K562 (cell line): ENCODE results near the gene ZNF785. TPM values are rescaled to one million over a fixed set of nuclear protein-coding genes. Genes with fewer than 3 reads are reported as not detected.

ENCODE experiments used
- EP300 ChIP-seq: IDR thresholded peaks from 2 replicates; pipeline ENCODE4 v1.6.1; 2012; ENCODE audit warnings: low read length, improper control_type of control experiment
- MCM2 ChIP-seq: fragments of 450-650 bp; IDR thresholded peaks from 2 replicates; pipeline ENCODE4 v1.6.1; 2017; ENCODE audit warnings: low read depth, mild to moderate bottlenecking
- MTA2 ChIP-seq: fragments of 450-650 bp; IDR thresholded peaks from 2 replicates; pipeline ENCODE4 v1.6.1; 2016; ENCODE audit warnings: low read depth
- MXD1 ChIP-seq: fragments of 250-450 bp; sonication (Bioruptor Pico); IDR thresholded peaks from 2 replicates; pipeline ENCODE4 v1.8.0; 2021; ENCODE audit warnings: borderline replicate concordance, mild to moderate bottlenecking, moderate library complexity; ENCODE audit not compliant: poor library complexity, severe bottlenecking
- PCBP1 ChIP-seq: fragments of 200-400 bp; formaldehyde crosslinking; IDR thresholded peaks from 2 replicates; pipeline ENCODE4 v1.6.1; 2018; ENCODE audit warnings: mild to moderate bottlenecking, low read depth, low read length; ENCODE audit not compliant: poor library complexity, severe bottlenecking
- RAD21 ChIP-seq, 2 experiments: fragments of 250-450 bp in 1 of 2; fragments of 450-650 bp in 1 of 2; sonication (Bioruptor Pico) in 1 of 2; formaldehyde crosslinking in 1 of 2; IDR thresholded peaks in 1 of 2; conservative IDR thresholded peaks in 1 of 2; 2 replicates each; pipeline versions ENCODE4 v1.4.0 to v1.8.0; 2020 to 2022; ENCODE audit warnings: mild to moderate bottlenecking in 2 of 2, moderate library complexity in 1 of 2
- ZNF592 ChIP-seq: fragments of 450-650 bp; IDR thresholded peaks from 2 replicates; pipeline ENCODE4 v1.6.1; 2017; ENCODE audit warnings: antibody characterized with exemption, mild to moderate bottlenecking
- polyA plus RNA-seq, 8 experiments: library from polyadenylated mRNA; depleted of rRNA in 4 of 8; stranded (reverse) in 5 of 8; unstranded in 3 of 8; fragments of >200 nt; fragmentation: Nextera tagmentation in 2 of 8; fragmentation: Illumina TruSeq in 1 of 8; extraction: Ambion mirVana in 2 of 8; extraction: Trizol in 1 of 8; gene quantifications; 2 replicates each; pipeline versions ENCODE4 v1.2.1 to v1.2.3, GENCODE V29; 2011 to 2014; ENCODE audit warnings: inconsistent platforms in 1 of 8, missing spikeins in 1 of 8
- total RNA-seq, 7 experiments: library from RNA; depleted of rRNA in 6 of 7; stranded (reverse); fragments of >200 nt in 6 of 7; fragmentation: Illumina TruSeq in 2 of 7; extraction: Trizol in 2 of 7; gene quantifications; 2 replicates each; pipeline versions ENCODE4 v1.2.1 to v1.2.3, GENCODE V29; 2011 to 2021; ENCODE audit warnings: low replicate concordance in 1 of 7

Gene ZNF785
- total and polyA plus RNA-seq, 9 of the 15 experiments (the other 6 are each of a cell fraction or from before 2014, with no cell fraction given): 0.64 to 11.0 (median 6.4) TPM

- TF ChIP-seq ZNF592 (peak; percentile 83), EP300 (peak; percentile 34; the same call in 1 of the 2 replicates), MTA2 (peak; percentile 13; the same call in 1 of the 2 replicates), MXD1 (no peak), RAD21 (CRISPR knock-in tag; conservative IDR thresholded peaks at IDR 0.05 in 1 of 2, IDR thresholded peaks at IDR 0.05 in 1 of 2) (peak; percentile 90 to 95), PCBP1 (no peak), MCM2 (no peak)
These were observed 43.4 kb upstream of the ZNF785 start (continued) for GRCh38 chr16:30628628-30629540.
